ENCODE data around the gene SNX32. TPM values are rescaled to one million over a fixed set of nuclear protein-coding genes. Genes with fewer than 3 reads are reported as not detected.
A peak's percentile ranks its signal among the peaks of the same experiment; 100 is the strongest.

SNX32 gene
- total RNA-seq, 2 donors from 2014 or later, result 1.5 to 4.3 TPM

GRCh38 chr11:65861533-65862183, 27.9 kb downstream of the SNX32 start:
- Histone ChIP-seq H3K27ac (ENCODE audit: low read depth, low read length) (no peak overlapping the region), H3K27me3 (ENCODE audit: control insufficient read depth, insufficient read depth, low read length, poor library complexity, severe bottlenecking) (no peaks in the 10 kb centered on the region), H3K9ac (ENCODE audit: extremely low read depth, low read length, poor library complexity, severe bottlenecking) (peak overlapping the region; percentile 64), H3K4me1 (ENCODE audit: control insufficient read depth, insufficient read depth, low read length) (peaks cover 10% of the 10 kb centered on the region), H3K9me3 (ENCODE audit: control insufficient read depth, low read length) (no peaks in the 10 kb centered on the region), H3K36me3 (ENCODE audit: control insufficient read depth, insufficient read depth, low read length) (peaks cover 51% of the 10 kb centered on the region), H3K4me3 (ENCODE audit: low read length) (peak overlapping the region; percentile 97)
- TF ChIP-seq, protein P1, sequence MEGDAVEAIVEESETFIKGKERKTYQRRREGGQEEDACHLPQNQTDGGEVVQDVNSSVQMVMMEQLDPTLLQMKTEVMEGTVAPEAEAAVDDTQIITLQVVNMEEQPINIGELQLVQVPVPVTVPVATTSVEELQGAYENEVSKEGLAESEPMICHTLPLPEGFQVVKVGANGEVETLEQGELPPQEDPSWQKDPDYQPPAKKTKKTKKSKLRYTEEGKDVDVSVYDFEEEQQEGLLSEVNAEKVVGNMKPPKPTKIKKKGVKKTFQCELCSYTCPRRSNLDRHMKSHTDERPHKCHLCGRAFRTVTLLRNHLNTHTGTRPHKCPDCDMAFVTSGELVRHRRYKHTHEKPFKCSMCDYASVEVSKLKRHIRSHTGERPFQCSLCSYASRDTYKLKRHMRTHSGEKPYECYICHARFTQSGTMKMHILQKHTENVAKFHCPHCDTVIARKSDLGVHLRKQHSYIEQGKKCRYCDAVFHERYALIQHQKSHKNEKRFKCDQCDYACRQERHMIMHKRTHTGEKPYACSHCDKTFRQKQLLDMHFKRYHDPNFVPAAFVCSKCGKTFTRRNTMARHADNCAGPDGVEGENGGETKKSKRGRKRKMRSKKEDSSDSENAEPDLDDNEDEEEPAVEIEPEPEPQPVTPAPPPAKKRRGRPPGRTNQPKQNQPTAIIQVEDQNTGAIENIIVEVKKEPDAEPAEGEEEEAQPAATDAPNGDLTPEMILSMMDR (conservative IDR thresholded peaks at IDR 0.05), result no peak
- Mint-ChIP-seq H3K9me3 (no peaks in the 10 kb centered on the region), H3K27ac (peak overlapping the region; percentile 91), H3K27me3 (ENCODE audit: insufficient read depth) (no peaks in the 10 kb centered on the region), H3K4me3 (peak overlapping the region; percentile 88), H3K4me1 (peaks cover 14% of the 10 kb centered on the region), H3K36me3 (ENCODE audit: low read depth) (peaks cover 40% of the 10 kb centered on the region)
- 89 to 94% methylated on average over 9 to 13 of the region's 13 CpGs for WGBS, 2 experiments (ENCODE audit: insufficient coverage in 1 of 2, insufficient read length in 1 of 2)
- DNase-seq, result peak; percentile 42

- Mint-ChIP-seq H3K27me3 (ENCODE audit: insufficient read depth) (no peaks in the 10 kb centered on the region), H3K27ac (peak overlapping the region; percentile 61), H3K4me3 (peak overlapping the region; percentile 88), H3K4me1 (peaks cover 15% of the 10 kb centered on the region), H3K36me3 (ENCODE audit: low read depth) (peaks cover 43% of the 10 kb centered on the region), H3K9me3 (no peaks in the 10 kb centered on the region)
- Histone ChIP-seq H3K9ac (ENCODE audit: extremely low read depth, low read length, poor library complexity, severe bottlenecking) (no peak overlapping the region), H3K36me3 (ENCODE audit: control insufficient read depth, insufficient read depth, low read length) (peaks cover 53% of the 10 kb centered on the region), H3K9me3 (ENCODE audit: control insufficient read depth, low read length) (no peaks in the 10 kb centered on the region), H3K27ac (ENCODE audit: low read depth, low read length) (no peak overlapping the region), H3K4me1 (ENCODE audit: control insufficient read depth, insufficient read depth, low read length) (peaks cover 10% of the 10 kb centered on the region), H3K27me3 (ENCODE audit: control insufficient read depth, insufficient read depth, low read length, poor library complexity, severe bottlenecking) (no peaks in the 10 kb centered on the region), H3K4me3 (ENCODE audit: low read length) (no peak overlapping the region)
- WGBS, 2 experiments (ENCODE audit: insufficient coverage in 1 of 2, insufficient read length in 1 of 2), result 73 to 86% methylated on average over 3 to 5 of the region's 5 CpGs
- no peak for DNase-seq
- TF ChIP-seq, protein P1 (conservative IDR thresholded peaks at IDR 0.05), result no peak
Measured at GRCh38 chr11:65862191-65862735, 28.5 kb downstream of the SNX32 start.

- TF ChIP-seq, protein P1 (conservative IDR thresholded peaks at IDR 0.05), result no peak
- H3K4me1 ChIP-seq (ENCODE audit: control insufficient read depth, insufficient read depth, low read length), result peaks cover 10% of the 10 kb centered on the region
- no peak overlapping the region for H3K4me3 ChIP-seq (ENCODE audit: low read length)
- H3K4me3 Mint-ChIP-seq, result peak overlapping the region; percentile 35
- H3K9me3 ChIP-seq (ENCODE audit: control insufficient read depth, low read length), result no peaks in the 10 kb centered on the region
- no peaks in the 10 kb centered on the region for H3K27me3 Mint-ChIP-seq (ENCODE audit: insufficient read depth)
- H3K9me3 Mint-ChIP-seq, result no peaks in the 10 kb centered on the region
- no peak overlapping the region for H3K27ac ChIP-seq (ENCODE audit: low read depth, low read length)
- H3K4me1 Mint-ChIP-seq, result peaks cover 17% of the 10 kb centered on the region
- H3K36me3 ChIP-seq (ENCODE audit: control insufficient read depth, insufficient read depth, low read length), result peaks cover 61% of the 10 kb centered on the region
- WGBS, 2 experiments (ENCODE audit: insufficient coverage in 1 of 2, insufficient read length in 1 of 2), result 91 to 97% methylated on average over 19 to 22 of the region's 24 CpGs
- no peak for DNase-seq
- H3K27ac Mint-ChIP-seq, result peak overlapping the region; percentile 61
- no peak overlapping the region for H3K9ac ChIP-seq (ENCODE audit: extremely low read depth, low read length, poor library complexity, severe bottlenecking)
- H3K27me3 ChIP-seq (ENCODE audit: control insufficient read depth, insufficient read depth, low read length, poor library complexity, severe bottlenecking), result no peaks in the 10 kb centered on the region
- H3K36me3 Mint-ChIP-seq (ENCODE audit: low read depth), result peaks cover 47% of the 10 kb centered on the region
Measured at GRCh38 chr11:65862941-65863888, 29.5 kb downstream of the SNX32 start.
